ENCODE results near the gene GRIK4.

- TF ChIP-seq CTCF (conservative IDR thresholded peaks at IDR 0.05) (no peak), EZH2 (IDR thresholded peaks at IDR 0.05; ENCODE audit: low read depth) (no peak)
Measured at GRCh38 chr11:120586728-120587127, 75.2 kb downstream of the GRIK4 start.
